ENCODE data around the gene RNASE7.

- TF ChIP-seq, protein P1, sequence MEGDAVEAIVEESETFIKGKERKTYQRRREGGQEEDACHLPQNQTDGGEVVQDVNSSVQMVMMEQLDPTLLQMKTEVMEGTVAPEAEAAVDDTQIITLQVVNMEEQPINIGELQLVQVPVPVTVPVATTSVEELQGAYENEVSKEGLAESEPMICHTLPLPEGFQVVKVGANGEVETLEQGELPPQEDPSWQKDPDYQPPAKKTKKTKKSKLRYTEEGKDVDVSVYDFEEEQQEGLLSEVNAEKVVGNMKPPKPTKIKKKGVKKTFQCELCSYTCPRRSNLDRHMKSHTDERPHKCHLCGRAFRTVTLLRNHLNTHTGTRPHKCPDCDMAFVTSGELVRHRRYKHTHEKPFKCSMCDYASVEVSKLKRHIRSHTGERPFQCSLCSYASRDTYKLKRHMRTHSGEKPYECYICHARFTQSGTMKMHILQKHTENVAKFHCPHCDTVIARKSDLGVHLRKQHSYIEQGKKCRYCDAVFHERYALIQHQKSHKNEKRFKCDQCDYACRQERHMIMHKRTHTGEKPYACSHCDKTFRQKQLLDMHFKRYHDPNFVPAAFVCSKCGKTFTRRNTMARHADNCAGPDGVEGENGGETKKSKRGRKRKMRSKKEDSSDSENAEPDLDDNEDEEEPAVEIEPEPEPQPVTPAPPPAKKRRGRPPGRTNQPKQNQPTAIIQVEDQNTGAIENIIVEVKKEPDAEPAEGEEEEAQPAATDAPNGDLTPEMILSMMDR (IDR thresholded peaks at IDR 0.05) = no peak
- no peak for TF ChIP-seq POLR2A (IDR thresholded peaks at IDR 0.05)
Measured at GRCh38 chr14:21056520-21057163, 14.5 kb downstream of the RNASE7 start.

Data from heart left ventricle (tissue), 13 donors.